GM06990 (cell line): ENCODE results near the gene LARGE1.
A peak's percentile ranks its signal among the peaks of the same experiment; 100 is the strongest.

Source experiments
- DNase-seq: peaks from one replicate; pipeline ENCODE4 v3.0.0-alpha.2; 2011; ENCODE audit not compliant: insufficient read length; ENCODE audit errors: extremely low read depth
- H3K27me3 ChIP-seq: replicated peaks from 2 replicates; pipeline ENCODE4 v1.6.0; 2011; ENCODE audit warnings: low read length; ENCODE audit not compliant: control insufficient read depth, insufficient read depth
- H3K36me3 ChIP-seq: 2 replicates; pipeline ENCODE4 v1.5.1; 2011; ENCODE audit warnings: low read length; ENCODE audit not compliant: control insufficient read depth, insufficient read depth
- H3K4me3 ChIP-seq: replicated peaks from 2 replicates; pipeline ENCODE4 v1.5.1; 2011; ENCODE audit warnings: low read depth, mild to moderate bottlenecking, control low read depth, low read length
- CTCF ChIP-seq: IDR thresholded peaks from 2 replicates; pipeline ENCODE4 v1.5.1; 2011; ENCODE audit warnings: low read length, control low read depth, mild to moderate bottlenecking, inconsistent platforms; ENCODE audit not compliant: insufficient read depth, poor library complexity, severe bottlenecking

LARGE1 gene

GRCh38 chr22:33321466-33321865 is 598.8 kb downstream of the LARGE1 start:
- TF ChIP-seq CTCF, result no peak
- no peak for DNase-seq

GRCh38 chr22:33315954-33316353 is 604.3 kb downstream of the LARGE1 start:
- H3K4me3 ChIP-seq, result no peak overlapping the region
- H3K36me3 ChIP-seq, result no peaks in the 10 kb centered on the region
- TF ChIP-seq CTCF, result no peak
- H3K27me3 ChIP-seq, result no peaks in the 10 kb centered on the region
- DNase-seq, result peak; percentile 44

More at GRCh38 chr22:33321466-33321865, 598.8 kb downstream of the LARGE1 start:
- Histone ChIP-seq H3K4me3 (no peak overlapping the region), H3K36me3 (no peaks in the 10 kb centered on the region), H3K27me3 (no peaks in the 10 kb centered on the region)

GRCh38 chr22:33315117-33315516 is 605.2 kb downstream of the LARGE1 start:
- H3K36me3 ChIP-seq, result no peaks in the 10 kb centered on the region
- no peak overlapping the region for H3K4me3 ChIP-seq
- no peaks in the 10 kb centered on the region for H3K27me3 ChIP-seq
- no peak for DNase-seq
- no peak for TF ChIP-seq CTCF

GRCh38 chr22:33314316-33314715 is 606.0 kb downstream of the LARGE1 start:
- no peaks in the 10 kb centered on the region for H3K27me3 ChIP-seq
- DNase-seq, result no peak
- TF ChIP-seq CTCF, result no peak
- no peak overlapping the region for H3K4me3 ChIP-seq
- no peaks in the 10 kb centered on the region for H3K36me3 ChIP-seq

- DNase-seq, result no peak
Observed at GRCh38 chr22:33303099-33303498, 617.2 kb downstream of the LARGE1 start.

More at GRCh38 chr22:33303099-33303498, 617.2 kb downstream of the LARGE1 start:
- H3K27me3 ChIP-seq, result no peaks in the 10 kb centered on the region
- TF ChIP-seq CTCF, result no peak
- no peak overlapping the region for H3K4me3 ChIP-seq
- H3K36me3 ChIP-seq, result no peaks in the 10 kb centered on the region
